ENCODE data around the gene ADAM15. TPM values are rescaled to one million over a fixed set of nuclear protein-coding genes. Genes with fewer than 3 reads are reported as not detected.

ADAM15 gene
- total RNA-seq, 1 experiment from 2014 or later, result 38.4 TPM

DNA sequence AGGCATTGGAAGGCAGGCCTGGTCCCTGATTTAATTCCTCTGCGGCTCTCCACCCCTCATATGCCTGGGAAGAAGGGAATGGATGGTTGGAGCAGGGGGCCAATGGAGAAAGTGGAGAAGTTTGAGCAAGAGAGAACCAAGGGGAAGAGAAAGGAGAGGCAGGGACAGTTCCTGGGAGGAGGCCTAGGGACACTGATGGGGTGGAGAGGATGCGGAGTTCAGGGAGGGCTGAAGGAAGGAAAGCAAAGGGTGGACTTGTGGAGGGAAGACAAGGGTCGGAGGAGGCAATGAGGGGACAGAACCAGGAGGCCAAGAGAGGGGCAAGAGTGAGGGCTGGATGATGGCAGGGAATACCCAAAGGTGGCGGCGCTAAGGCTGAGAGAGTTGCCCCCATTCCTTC is 41.4 kb upstream of the ADAM15 start:
- DNase-seq (ENCODE audit: low spot score) (no peak), ATAC-seq (no peak)
- H3K9me3 Mint-ChIP-seq, result no peaks in the 10 kb centered on the region
- ChIA-PET POLR2A (interaction anchor here (1.3 kb wide), 1 partner anchor 39 kb away, joined by 3 read pairs; the partner anchor contains the start of gene SHC1), CTCF (interaction anchor here (1.1 to 4.3 kb wide), 3 partner anchors 7 to 52 kb away, joined by 8 to 58 read pairs (median 23); partner anchors contain the start of gene ADAM15)
- no peak overlapping the region; the same call in 1 of the 2 replicates for H3K27ac Mint-ChIP-seq
- H3K4me3 Mint-ChIP-seq, result no peak overlapping the region; the same call in 1 of the 2 replicates
- peaks cover 4% of the 10 kb centered on the region; the same call in 1 of the 2 replicates for H3K36me3 Mint-ChIP-seq
- TF ChIP-seq, protein P1, sequence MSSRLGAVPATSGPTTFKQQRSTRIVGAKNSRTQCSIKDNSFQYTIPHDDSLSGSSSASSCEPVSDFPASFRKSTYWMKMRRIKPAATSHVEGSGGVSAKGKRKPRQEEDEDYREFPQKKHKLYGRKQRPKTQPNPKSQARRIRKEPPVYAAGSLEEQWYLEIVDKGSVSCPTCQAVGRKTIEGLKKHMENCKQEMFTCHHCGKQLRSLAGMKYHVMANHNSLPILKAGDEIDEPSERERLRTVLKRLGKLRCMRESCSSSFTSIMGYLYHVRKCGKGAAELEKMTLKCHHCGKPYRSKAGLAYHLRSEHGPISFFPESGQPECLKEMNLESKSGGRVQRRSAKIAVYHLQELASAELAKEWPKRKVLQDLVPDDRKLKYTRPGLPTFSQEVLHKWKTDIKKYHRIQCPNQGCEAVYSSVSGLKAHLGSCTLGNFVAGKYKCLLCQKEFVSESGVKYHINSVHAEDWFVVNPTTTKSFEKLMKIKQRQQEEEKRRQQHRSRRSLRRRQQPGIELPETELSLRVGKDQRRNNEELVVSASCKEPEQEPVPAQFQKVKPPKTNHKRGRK (CRISPR knock-in tag; IDR thresholded peaks at IDR 0.05; ENCODE audit: borderline replicate concordance), result no peak
- no peak for TF ChIP-seq FOXJ3 (CRISPR knock-in tag; IDR thresholded peaks at IDR 0.05; ENCODE audit: borderline replicate concordance)
- TF ChIP-seq, protein P2, sequence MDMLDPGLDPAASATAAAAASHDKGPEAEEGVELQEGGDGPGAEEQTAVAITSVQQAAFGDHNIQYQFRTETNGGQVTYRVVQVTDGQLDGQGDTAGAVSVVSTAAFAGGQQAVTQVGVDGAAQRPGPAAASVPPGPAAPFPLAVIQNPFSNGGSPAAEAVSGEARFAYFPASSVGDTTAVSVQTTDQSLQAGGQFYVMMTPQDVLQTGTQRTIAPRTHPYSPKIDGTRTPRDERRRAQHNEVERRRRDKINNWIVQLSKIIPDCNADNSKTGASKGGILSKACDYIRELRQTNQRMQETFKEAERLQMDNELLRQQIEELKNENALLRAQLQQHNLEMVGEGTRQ (CRISPR knock-in tag; IDR thresholded peaks at IDR 0.05), result no peak
- TF ChIP-seq GRHL2 (CRISPR knock-in tag; IDR thresholded peaks at IDR 0.05; ENCODE audit: insufficient replicate concordance, severe bottlenecking), result no peak
- TF ChIP-seq, protein P3, sequence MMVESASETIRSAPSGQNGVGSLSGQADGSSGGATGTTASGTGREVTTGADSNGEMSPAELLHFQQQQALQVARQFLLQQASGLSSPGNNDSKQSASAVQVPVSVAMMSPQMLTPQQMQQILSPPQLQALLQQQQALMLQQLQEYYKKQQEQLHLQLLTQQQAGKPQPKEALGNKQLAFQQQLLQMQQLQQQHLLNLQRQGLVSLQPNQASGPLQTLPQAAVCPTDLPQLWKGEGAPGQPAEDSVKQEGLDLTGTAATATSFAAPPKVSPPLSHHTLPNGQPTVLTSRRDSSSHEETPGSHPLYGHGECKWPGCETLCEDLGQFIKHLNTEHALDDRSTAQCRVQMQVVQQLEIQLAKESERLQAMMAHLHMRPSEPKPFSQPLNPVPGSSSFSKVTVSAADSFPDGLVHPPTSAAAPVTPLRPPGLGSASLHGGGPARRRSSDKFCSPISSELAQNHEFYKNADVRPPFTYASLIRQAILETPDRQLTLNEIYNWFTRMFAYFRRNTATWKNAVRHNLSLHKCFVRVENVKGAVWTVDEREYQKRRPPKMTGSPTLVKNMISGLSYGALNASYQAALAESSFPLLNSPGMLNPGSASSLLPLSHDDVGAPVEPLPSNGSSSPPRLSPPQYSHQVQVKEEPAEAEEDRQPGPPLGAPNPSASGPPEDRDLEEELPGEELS (CRISPR knock-in tag; IDR thresholded peaks at IDR 0.05), result no peak
- TF ChIP-seq, protein P4, sequence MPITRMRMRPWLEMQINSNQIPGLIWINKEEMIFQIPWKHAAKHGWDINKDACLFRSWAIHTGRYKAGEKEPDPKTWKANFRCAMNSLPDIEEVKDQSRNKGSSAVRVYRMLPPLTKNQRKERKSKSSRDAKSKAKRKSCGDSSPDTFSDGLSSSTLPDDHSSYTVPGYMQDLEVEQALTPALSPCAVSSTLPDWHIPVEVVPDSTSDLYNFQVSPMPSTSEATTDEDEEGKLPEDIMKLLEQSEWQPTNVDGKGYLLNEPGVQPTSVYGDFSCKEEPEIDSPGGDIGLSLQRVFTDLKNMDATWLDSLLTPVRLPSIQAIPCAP (CRISPR knock-in tag; IDR thresholded peaks at IDR 0.05), result no peak
- TF ChIP-seq NFATC4 (CRISPR knock-in tag; IDR thresholded peaks at IDR 0.05), result no peak
- TF ChIP-seq, protein P5, sequence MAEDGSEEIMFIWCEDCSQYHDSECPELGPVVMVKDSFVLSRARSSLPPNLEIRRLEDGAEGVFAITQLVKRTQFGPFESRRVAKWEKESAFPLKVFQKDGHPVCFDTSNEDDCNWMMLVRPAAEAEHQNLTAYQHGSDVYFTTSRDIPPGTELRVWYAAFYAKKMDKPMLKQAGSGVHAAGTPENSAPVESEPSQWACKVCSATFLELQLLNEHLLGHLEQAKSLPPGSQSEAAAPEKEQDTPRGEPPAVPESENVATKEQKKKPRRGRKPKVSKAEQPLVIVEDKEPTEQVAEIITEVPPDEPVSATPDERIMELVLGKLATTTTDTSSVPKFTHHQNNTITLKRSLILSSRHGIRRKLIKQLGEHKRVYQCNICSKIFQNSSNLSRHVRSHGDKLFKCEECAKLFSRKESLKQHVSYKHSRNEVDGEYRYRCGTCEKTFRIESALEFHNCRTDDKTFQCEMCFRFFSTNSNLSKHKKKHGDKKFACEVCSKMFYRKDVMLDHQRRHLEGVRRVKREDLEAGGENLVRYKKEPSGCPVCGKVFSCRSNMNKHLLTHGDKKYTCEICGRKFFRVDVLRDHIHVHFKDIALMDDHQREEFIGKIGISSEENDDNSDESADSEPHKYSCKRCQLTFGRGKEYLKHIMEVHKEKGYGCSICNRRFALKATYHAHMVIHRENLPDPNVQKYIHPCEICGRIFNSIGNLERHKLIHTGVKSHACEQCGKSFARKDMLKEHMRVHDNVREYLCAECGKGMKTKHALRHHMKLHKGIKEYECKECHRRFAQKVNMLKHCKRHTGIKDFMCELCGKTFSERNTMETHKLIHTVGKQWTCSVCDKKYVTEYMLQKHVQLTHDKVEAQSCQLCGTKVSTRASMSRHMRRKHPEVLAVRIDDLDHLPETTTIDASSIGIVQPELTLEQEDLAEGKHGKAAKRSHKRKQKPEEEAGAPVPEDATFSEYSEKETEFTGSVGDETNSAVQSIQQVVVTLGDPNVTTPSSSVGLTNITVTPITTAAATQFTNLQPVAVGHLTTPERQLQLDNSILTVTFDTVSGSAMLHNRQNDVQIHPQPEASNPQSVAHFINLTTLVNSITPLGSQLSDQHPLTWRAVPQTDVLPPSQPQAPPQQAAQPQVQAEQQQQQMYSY (CRISPR knock-in tag; IDR thresholded peaks at IDR 0.05), result no peak
- TF ChIP-seq ZNF232 (CRISPR knock-in tag; IDR thresholded peaks at IDR 0.05), result no peak
- TF ChIP-seq, protein P6, sequence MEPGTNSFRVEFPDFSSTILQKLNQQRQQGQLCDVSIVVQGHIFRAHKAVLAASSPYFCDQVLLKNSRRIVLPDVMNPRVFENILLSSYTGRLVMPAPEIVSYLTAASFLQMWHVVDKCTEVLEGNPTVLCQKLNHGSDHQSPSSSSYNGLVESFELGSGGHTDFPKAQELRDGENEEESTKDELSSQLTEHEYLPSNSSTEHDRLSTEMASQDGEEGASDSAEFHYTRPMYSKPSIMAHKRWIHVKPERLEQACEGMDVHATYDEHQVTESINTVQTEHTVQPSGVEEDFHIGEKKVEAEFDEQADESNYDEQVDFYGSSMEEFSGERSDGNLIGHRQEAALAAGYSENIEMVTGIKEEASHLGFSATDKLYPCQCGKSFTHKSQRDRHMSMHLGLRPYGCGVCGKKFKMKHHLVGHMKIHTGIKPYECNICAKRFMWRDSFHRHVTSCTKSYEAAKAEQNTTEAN (CRISPR knock-in tag; IDR thresholded peaks at IDR 0.05), result no peak
- no peak for TF ChIP-seq TCF7 (CRISPR knock-in tag; IDR thresholded peaks at IDR 0.05; ENCODE audit: low read depth)
- TF ChIP-seq, protein P7, sequence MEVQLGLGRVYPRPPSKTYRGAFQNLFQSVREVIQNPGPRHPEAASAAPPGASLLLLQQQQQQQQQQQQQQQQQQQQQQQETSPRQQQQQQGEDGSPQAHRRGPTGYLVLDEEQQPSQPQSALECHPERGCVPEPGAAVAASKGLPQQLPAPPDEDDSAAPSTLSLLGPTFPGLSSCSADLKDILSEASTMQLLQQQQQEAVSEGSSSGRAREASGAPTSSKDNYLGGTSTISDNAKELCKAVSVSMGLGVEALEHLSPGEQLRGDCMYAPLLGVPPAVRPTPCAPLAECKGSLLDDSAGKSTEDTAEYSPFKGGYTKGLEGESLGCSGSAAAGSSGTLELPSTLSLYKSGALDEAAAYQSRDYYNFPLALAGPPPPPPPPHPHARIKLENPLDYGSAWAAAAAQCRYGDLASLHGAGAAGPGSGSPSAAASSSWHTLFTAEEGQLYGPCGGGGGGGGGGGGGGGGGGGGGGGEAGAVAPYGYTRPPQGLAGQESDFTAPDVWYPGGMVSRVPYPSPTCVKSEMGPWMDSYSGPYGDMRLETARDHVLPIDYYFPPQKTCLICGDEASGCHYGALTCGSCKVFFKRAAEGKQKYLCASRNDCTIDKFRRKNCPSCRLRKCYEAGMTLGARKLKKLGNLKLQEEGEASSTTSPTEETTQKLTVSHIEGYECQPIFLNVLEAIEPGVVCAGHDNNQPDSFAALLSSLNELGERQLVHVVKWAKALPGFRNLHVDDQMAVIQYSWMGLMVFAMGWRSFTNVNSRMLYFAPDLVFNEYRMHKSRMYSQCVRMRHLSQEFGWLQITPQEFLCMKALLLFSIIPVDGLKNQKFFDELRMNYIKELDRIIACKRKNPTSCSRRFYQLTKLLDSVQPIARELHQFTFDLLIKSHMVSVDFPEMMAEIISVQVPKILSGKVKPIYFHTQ (CRISPR knock-in tag; IDR thresholded peaks at IDR 0.05), result no peak
- TF ChIP-seq, protein P8, sequence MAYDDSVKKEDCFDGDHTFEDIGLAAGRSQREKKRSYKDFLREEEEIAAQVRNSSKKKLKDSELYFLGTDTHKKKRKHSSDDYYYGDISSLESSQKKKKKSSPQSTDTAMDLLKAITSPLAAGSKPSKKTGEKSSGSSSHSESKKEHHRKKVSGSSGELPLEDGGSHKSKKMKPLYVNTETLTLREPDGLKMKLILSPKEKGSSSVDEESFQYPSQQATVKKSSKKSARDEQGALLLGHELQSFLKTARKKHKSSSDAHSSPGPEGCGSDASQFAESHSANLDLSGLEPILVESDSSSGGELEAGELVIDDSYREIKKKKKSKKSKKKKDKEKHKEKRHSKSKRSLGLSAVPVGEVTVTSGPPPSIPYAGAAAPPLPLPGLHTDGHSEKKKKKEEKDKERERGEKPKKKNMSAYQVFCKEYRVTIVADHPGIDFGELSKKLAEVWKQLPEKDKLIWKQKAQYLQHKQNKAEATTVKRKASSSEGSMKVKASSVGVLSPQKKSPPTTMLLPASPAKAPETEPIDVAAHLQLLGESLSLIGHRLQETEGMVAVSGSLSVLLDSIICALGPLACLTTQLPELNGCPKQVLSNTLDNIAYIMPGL (CRISPR knock-in tag; IDR thresholded peaks at IDR 0.05), result no peak
- no peak for TF ChIP-seq NR2C2 (CRISPR knock-in tag; IDR thresholded peaks at IDR 0.05)
- TF ChIP-seq EMX1 (CRISPR knock-in tag; IDR thresholded peaks at IDR 0.05), result no peak
- no peaks in the 10 kb centered on the region for H3K27me3 Mint-ChIP-seq (ENCODE audit: low read depth)
- H3K4me1 Mint-ChIP-seq, result peaks cover 56% of the 10 kb centered on the region

All from WTC11 (cell line).